ENCODE measurements around the gene KDM7A.

The KDM7A gene

GRCh38 chr7:140055833-140056232, 121.0 kb downstream of the KDM7A start:
- TF ChIP-seq, protein P1, sequence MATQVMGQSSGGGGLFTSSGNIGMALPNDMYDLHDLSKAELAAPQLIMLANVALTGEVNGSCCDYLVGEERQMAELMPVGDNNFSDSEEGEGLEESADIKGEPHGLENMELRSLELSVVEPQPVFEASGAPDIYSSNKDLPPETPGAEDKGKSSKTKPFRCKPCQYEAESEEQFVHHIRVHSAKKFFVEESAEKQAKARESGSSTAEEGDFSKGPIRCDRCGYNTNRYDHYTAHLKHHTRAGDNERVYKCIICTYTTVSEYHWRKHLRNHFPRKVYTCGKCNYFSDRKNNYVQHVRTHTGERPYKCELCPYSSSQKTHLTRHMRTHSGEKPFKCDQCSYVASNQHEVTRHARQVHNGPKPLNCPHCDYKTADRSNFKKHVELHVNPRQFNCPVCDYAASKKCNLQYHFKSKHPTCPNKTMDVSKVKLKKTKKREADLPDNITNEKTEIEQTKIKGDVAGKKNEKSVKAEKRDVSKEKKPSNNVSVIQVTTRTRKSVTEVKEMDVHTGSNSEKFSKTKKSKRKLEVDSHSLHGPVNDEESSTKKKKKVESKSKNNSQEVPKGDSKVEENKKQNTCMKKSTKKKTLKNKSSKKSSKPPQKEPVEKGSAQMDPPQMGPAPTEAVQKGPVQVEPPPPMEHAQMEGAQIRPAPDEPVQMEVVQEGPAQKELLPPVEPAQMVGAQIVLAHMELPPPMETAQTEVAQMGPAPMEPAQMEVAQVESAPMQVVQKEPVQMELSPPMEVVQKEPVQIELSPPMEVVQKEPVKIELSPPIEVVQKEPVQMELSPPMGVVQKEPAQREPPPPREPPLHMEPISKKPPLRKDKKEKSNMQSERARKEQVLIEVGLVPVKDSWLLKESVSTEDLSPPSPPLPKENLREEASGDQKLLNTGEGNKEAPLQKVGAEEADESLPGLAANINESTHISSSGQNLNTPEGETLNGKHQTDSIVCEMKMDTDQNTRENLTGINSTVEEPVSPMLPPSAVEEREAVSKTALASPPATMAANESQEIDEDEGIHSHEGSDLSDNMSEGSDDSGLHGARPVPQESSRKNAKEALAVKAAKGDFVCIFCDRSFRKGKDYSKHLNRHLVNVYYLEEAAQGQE (IDR thresholded peaks at IDR 0.05; ENCODE audit: insufficient replicate concordance, low read depth) = peak; percentile 28
- TF ChIP-seq POLR2AphosphoS5 (IDR thresholded peaks at IDR 0.05; ENCODE audit: low read depth) = no peak
- DNase-seq (ENCODE audit: low read depth in 1 of 2, low spot score in 1 of 2) = no peak
- H3K4me3 ChIP-seq (replicated peaks; ENCODE audit: insufficient read depth, low read length) = no peak overlapping the region
- no peaks in the 10 kb centered on the region for H3K27me3 ChIP-seq (ENCODE audit: insufficient read depth, poor library complexity, severe bottlenecking)
- no peak overlapping the region for H3K27ac ChIP-seq (replicated peaks)

- Histone ChIP-seq H3K27me3 (ENCODE audit: insufficient read depth, poor library complexity, severe bottlenecking) (no peaks in the 10 kb centered on the region), H3K4me3 (replicated peaks; ENCODE audit: insufficient read depth, low read length) (no peak overlapping the region), H3K27ac (replicated peaks) (no peak overlapping the region)
- TF ChIP-seq, protein P1 (IDR thresholded peaks at IDR 0.05; ENCODE audit: insufficient replicate concordance, low read depth) = no peak
- TF ChIP-seq CTCF (IDR thresholded peaks at IDR 0.05; ENCODE audit: insufficient read depth, low read length) = no peak
- no peak for TF ChIP-seq GABPA (IDR thresholded peaks at IDR 0.05; ENCODE audit: low read depth)
- no peak for TF ChIP-seq SPI1 (IDR thresholded peaks at IDR 0.05; ENCODE audit: borderline replicate concordance, low read depth)
- no peak for TF ChIP-seq POLR2AphosphoS5 (IDR thresholded peaks at IDR 0.05; ENCODE audit: low read depth)
- no peak for DNase-seq (ENCODE audit: low read depth in 1 of 2, low spot score in 1 of 2)
These were observed 122.0 kb downstream of the KDM7A start for GRCh38 chr7:140054751-140055150.

DNA sequence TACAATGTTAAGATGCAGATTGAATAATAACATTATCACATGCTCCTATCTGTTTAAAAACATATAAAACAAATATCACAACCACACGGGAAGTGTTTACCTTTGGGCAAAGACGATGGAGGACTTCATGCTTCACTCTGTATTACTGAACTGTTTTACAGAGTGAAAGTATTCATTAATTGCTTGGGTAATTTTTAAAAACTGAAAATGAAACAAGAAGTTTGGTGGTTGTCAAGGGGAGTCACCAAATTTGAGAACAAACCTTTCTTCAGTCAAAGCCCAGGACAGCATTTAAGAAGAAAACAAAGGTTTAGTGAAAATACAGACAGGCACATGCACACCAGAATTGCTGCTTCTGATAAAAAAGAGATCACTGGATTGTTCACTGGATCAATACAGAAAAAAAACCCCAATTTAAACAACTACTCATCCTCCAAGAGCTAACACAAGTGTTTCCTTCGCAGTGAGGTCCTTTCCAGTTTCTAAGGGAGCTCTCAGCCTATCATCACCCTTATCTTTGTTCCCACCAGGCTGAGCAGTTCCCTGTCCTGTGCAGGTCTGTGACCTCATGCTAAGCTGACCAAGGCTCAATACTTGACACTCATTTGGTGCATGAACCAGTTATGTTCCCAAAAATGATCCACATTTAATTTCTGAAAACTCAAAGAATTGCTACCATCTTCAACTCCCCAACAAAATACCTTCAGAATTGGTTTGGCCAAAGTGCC, 122.8 kb downstream of the KDM7A start:
- H3K27me3 ChIP-seq (ENCODE audit: insufficient read depth, poor library complexity, severe bottlenecking) = no peaks in the 10 kb centered on the region
- no peak overlapping the region for H3K4me3 ChIP-seq (replicated peaks; ENCODE audit: insufficient read depth, low read length)
- H3K27ac ChIP-seq (replicated peaks) = no peak overlapping the region
- TF ChIP-seq CTCF (IDR thresholded peaks at IDR 0.05; ENCODE audit: insufficient read depth, low read length) = no peak
- DNase-seq (ENCODE audit: low read depth in 1 of 2, low spot score in 1 of 2) = no peak

- Histone ChIP-seq H3K27me3 (ENCODE audit: insufficient read depth, poor library complexity, severe bottlenecking) (peaks cover 3% of the 10 kb centered on the region), H3K4me3 (replicated peaks; ENCODE audit: insufficient read depth, low read length) (no peak overlapping the region), H3K27ac (replicated peaks) (no peak overlapping the region)
- DNase-seq (ENCODE audit: low read depth in 1 of 2, low spot score in 1 of 2) = no peak
- TF ChIP-seq SPI1 (IDR thresholded peaks at IDR 0.05; ENCODE audit: borderline replicate concordance, low read depth) (peak; percentile 82), POLR2AphosphoS5 (IDR thresholded peaks at IDR 0.05; ENCODE audit: low read depth) (no peak)
These were observed 125.0 kb downstream of the KDM7A start for GRCh38 chr7:140051820-140052219.

GRCh38 chr7:140050100-140050499, 126.7 kb downstream of the KDM7A start:
- TF ChIP-seq POLR2AphosphoS5 (IDR thresholded peaks at IDR 0.05; ENCODE audit: low read depth) (no peak), GABPA (IDR thresholded peaks at IDR 0.05; ENCODE audit: low read depth) (no peak), CTCF (IDR thresholded peaks at IDR 0.05; ENCODE audit: insufficient read depth, low read length) (no peak), SPI1 (IDR thresholded peaks at IDR 0.05; ENCODE audit: borderline replicate concordance, low read depth) (no peak)
- TF ChIP-seq, protein P1 (IDR thresholded peaks at IDR 0.05; ENCODE audit: insufficient replicate concordance, low read depth) = no peak
- peaks cover 3% of the 10 kb centered on the region for H3K27me3 ChIP-seq (ENCODE audit: insufficient read depth, poor library complexity, severe bottlenecking)
- no peak overlapping the region for H3K27ac ChIP-seq (replicated peaks)
- no peak for DNase-seq (ENCODE audit: low read depth in 1 of 2, low spot score in 1 of 2)
- H3K4me3 ChIP-seq (replicated peaks; ENCODE audit: insufficient read depth, low read length) = no peak overlapping the region
